MM.1S (cell line): Measurements from ENCODE around the gene INPP4B.

Source experiments
- EZH2 ChIP-seq: fragments of 300-600 bp; sonication (generic); optimal IDR thresholded peaks from 2 replicates; pipeline ENCODE3; 2017; ENCODE audit warnings: low read depth, mild to moderate bottlenecking, antibody characterized with exemption, low read length, mixed read lengths
- TF ChIP-seq, protein P1 (sequence below): fragments of 300-600 bp; sonication (generic); IDR thresholded peaks from 2 replicates; pipeline ENCODE4 v1.5.1; 2016; ENCODE audit warnings: antibody characterized with exemption, low read length, mixed read lengths

DNA sequence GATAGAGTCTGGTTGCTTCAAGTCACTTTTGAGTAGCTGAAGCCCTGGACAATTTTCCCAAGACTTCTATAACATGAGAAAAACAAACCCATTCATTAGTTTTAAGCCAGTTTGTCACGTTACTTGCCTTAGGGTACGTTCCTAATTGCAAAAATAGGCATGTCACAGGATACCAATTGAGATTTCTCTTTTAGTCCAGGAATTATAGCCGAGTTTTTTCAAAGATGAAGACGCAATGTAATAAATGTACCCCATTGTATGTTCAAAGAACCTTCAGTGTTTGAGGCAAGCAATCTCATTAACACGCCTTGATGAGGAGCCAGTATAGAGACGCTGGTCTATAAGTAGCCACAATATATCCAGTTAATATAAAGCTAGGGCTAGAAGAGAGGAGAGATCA, 534.2 kb downstream of the INPP4B start:
- TF ChIP-seq, protein P1, sequence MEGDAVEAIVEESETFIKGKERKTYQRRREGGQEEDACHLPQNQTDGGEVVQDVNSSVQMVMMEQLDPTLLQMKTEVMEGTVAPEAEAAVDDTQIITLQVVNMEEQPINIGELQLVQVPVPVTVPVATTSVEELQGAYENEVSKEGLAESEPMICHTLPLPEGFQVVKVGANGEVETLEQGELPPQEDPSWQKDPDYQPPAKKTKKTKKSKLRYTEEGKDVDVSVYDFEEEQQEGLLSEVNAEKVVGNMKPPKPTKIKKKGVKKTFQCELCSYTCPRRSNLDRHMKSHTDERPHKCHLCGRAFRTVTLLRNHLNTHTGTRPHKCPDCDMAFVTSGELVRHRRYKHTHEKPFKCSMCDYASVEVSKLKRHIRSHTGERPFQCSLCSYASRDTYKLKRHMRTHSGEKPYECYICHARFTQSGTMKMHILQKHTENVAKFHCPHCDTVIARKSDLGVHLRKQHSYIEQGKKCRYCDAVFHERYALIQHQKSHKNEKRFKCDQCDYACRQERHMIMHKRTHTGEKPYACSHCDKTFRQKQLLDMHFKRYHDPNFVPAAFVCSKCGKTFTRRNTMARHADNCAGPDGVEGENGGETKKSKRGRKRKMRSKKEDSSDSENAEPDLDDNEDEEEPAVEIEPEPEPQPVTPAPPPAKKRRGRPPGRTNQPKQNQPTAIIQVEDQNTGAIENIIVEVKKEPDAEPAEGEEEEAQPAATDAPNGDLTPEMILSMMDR: no peak
- no peak for TF ChIP-seq EZH2
